Small intestine (tissue), 16 donors: ENCODE measurements around the gene FAU. TPM values are rescaled to one million over a fixed set of nuclear protein-coding genes. Genes with fewer than 3 reads are reported as not detected.

Experiments used
- DNase-seq, 2 donors: peaks; one replicate each; pipeline versions ENCODE4 v3.0.0 to v3.0.0-alpha.2; 2013
- FAIRE-seq: peaks from 2 replicates; lab custom pipeline; 2012; peaks lifted over from hg19 to GRCh38; lab: Jason Lieb, UNC
- H3K27ac ChIP-seq, 3 donors: one replicate each; pipeline ENCODE4 v1.5.1; 2013; ENCODE audit warnings: low read length in 2 of 3, mild to moderate bottlenecking in 2 of 3, control low read depth in 1 of 3, inconsistent platforms in 1 of 3, low read depth in 1 of 3, moderate library complexity in 1 of 3
- H3K27me3 ChIP-seq, 3 donors: one replicate each; pipeline ENCODE4 v1.6.1; 2013; ENCODE audit warnings: low read length in 3 of 3, inconsistent platforms in 1 of 3; ENCODE audit not compliant: control insufficient read depth in 3 of 3, insufficient read depth in 3 of 3
- H3K36me3 ChIP-seq, 3 donors: one replicate each; pipeline ENCODE4 v1.6.1; 2013; ENCODE audit warnings: low read length in 3 of 3, inconsistent platforms in 1 of 3, low read depth in 1 of 3, mild to moderate bottlenecking in 1 of 3, moderate library complexity in 1 of 3; ENCODE audit not compliant: control insufficient read depth in 3 of 3, insufficient read depth in 2 of 3
- H3K4me1 ChIP-seq, 3 donors: one replicate each; pipeline ENCODE4 v1.6.1; 2013; ENCODE audit warnings: low read length in 2 of 3, inconsistent platforms in 1 of 3, low read depth in 1 of 3, mild to moderate bottlenecking in 1 of 3, moderate library complexity in 1 of 3; ENCODE audit not compliant: control insufficient read depth in 3 of 3, insufficient read depth in 2 of 3
- H3K4me3 ChIP-seq, 3 donors: one replicate each; pipeline ENCODE4 v1.5.1; 2013; ENCODE audit warnings: low read length in 3 of 3, control low read depth in 1 of 3, inconsistent platforms in 1 of 3, low read depth in 1 of 3, mild to moderate bottlenecking in 1 of 3, moderate library complexity in 1 of 3
- H3K9me3 ChIP-seq, 2 donors: one replicate each; pipeline ENCODE4 v1.6.1; 2013; ENCODE audit warnings: low read depth in 1 of 2, low read length in 1 of 2; ENCODE audit not compliant: control insufficient read depth in 2 of 2, insufficient read depth in 1 of 2
- WGBS, 3 donors: extraction: QIAGEN DNeasy Blood & Tissue Kit; methylation state at CpG; one replicate each; pipeline ENCODE4 v1.1.7; 2013; 5-methylcytosine and 5-hydroxymethylcytosine counted together
- long read RNA-seq, 10 donors: transcript quantifications; one replicate each; lab custom pipeline, GENCODE V29; 2026
- polyA plus RNA-seq, 4 donors: library from polyadenylated mRNA; stranded (reverse) in 3 of 4; unstranded in 1 of 4; fragments of 200-250 nt in 3 of 4; fragments of 120-200 nt in 1 of 4; gene quantifications; one replicate each; pipeline versions ENCODE4 v1.2.1 to v1.2.3, GENCODE V29; 2013
- donor health status: healthy with polysubstance abuse.
- donor health status: control.
- donor health status: control.
- donor health status: Bipolar disorder and iron deficiency.
- donor health status: healthy.

FAU gene
- 1,000 to 10,000 TPM in 2 of 4 donors, 100 to 1,000 TPM in 2; 960 to 1,177 (median 1,066) TPM for polyA plus RNA-seq
- long read RNA-seq, donor 1, transcript FAU-208 (1 exons, 1,484 nt) = minor isoform, 39 of 1,852 reads
- long read RNA-seq, donor 1, transcript FAU-202 (3 exons, 533 nt) = minor isoform, 18 of 1,852 reads
- long read RNA-seq, donor 1, transcript FAU-207 (5 exons, 847 nt) = major isoform, 1,396 of 1,852 reads
- long read RNA-seq, donor 1, transcript FAU-209 (4 exons, 697 nt) = minor isoform, 93 of 1,852 reads
- long read RNA-seq, donor 1, partial matches to known transcripts = 169 of 1,852 reads
- long read RNA-seq, donor 1, other reads (novel, unspliced or antisense) = 136 of 1,852 reads
- long read RNA-seq, donor 2, transcript FAU-208 (1 exons, 1,484 nt) = minor isoform, 9 of 428 reads
- long read RNA-seq, donor 2, transcript FAU-209 (4 exons, 697 nt) = minor isoform, 22 of 428 reads
- long read RNA-seq, donor 2, transcript FAU-207 (5 exons, 847 nt) = major isoform, 322 of 428 reads
- long read RNA-seq, donor 2, partial matches to known transcripts = 41 of 428 reads
- long read RNA-seq, donor 2, other reads (novel, unspliced or antisense) = 30 of 428 reads
- long read RNA-seq, donor 3, transcript FAU-209 (4 exons, 697 nt) = minor isoform, 56 of 712 reads
- long read RNA-seq, donor 3, transcript FAU-208 (1 exons, 1,484 nt) = minor isoform, 32 of 712 reads
- long read RNA-seq, donor 3, transcript FAU-207 (5 exons, 847 nt) = major isoform, 499 of 712 reads
- long read RNA-seq, donor 3, transcript FAU-202 (3 exons, 533 nt) = minor isoform, 14 of 712 reads
- long read RNA-seq, donor 3, partial matches to known transcripts = 63 of 712 reads
- long read RNA-seq, donor 3, other reads (novel, unspliced or antisense) = 48 of 712 reads
- long read RNA-seq, donor 4, transcript FAU-209 (4 exons, 697 nt) = minor isoform, 5 of 21 reads
- long read RNA-seq, donor 4, transcript FAU-207 (5 exons, 847 nt) = major isoform, 13 of 21 reads
- long read RNA-seq, donor 4, partial matches to known transcripts = 0 of 21 reads
- long read RNA-seq, donor 4, other reads (novel, unspliced or antisense) = 0 of 21 reads
- long read RNA-seq, donor 5, transcript FAU-208 (1 exons, 1,484 nt) = minor isoform, 14 of 295 reads
- long read RNA-seq, donor 5, transcript FAU-209 (4 exons, 697 nt) = minor isoform, 34 of 295 reads
- long read RNA-seq, donor 5, transcript FAU-207 (5 exons, 847 nt) = major isoform, 193 of 295 reads
- long read RNA-seq, donor 5, partial matches to known transcripts = 42 of 295 reads
- long read RNA-seq, donor 5, other reads (novel, unspliced or antisense) = 10 of 295 reads
- long read RNA-seq, donor 6, transcript FAU-202 (3 exons, 533 nt) = minor isoform, 14 of 779 reads
- long read RNA-seq, donor 6, transcript FAU-207 (5 exons, 847 nt) = major isoform, 599 of 779 reads
- long read RNA-seq, donor 6, transcript FAU-209 (4 exons, 697 nt) = minor isoform, 44 of 779 reads
- long read RNA-seq, donor 6, transcript FAU-208 (1 exons, 1,484 nt) = minor isoform, 14 of 779 reads
- long read RNA-seq, donor 6, partial matches to known transcripts = 53 of 779 reads
- long read RNA-seq, donor 6, other reads (novel, unspliced or antisense) = 54 of 779 reads
- long read RNA-seq, donor 7 = 0 reads
- long read RNA-seq, donor 8, transcript FAU-207 (5 exons, 847 nt) = major isoform, 94 of 114 reads
- long read RNA-seq, donor 8, transcript FAU-209 (4 exons, 697 nt) = minor isoform, 10 of 114 reads
- long read RNA-seq, donor 8, partial matches to known transcripts = 0 of 114 reads
- long read RNA-seq, donor 8, other reads (novel, unspliced or antisense) = 5 of 114 reads
- long read RNA-seq, donor 9, transcript FAU-208 (1 exons, 1,484 nt) = minor isoform, 5 of 196 reads
- long read RNA-seq, donor 9, transcript FAU-209 (4 exons, 697 nt) = minor isoform, 14 of 196 reads
- long read RNA-seq, donor 9, transcript FAU-207 (5 exons, 847 nt) = major isoform, 156 of 196 reads
- long read RNA-seq, donor 9, partial matches to known transcripts = 6 of 196 reads
- long read RNA-seq, donor 9, other reads (novel, unspliced or antisense) = 13 of 196 reads
- long read RNA-seq, donor 10, transcript FAU-208 (1 exons, 1,484 nt) = minor isoform, 20 of 949 reads
- long read RNA-seq, donor 10, transcript FAU-209 (4 exons, 697 nt) = minor isoform, 35 of 949 reads
- long read RNA-seq, donor 10, transcript FAU-202 (3 exons, 533 nt) = minor isoform, 10 of 949 reads
- long read RNA-seq, donor 10, transcript FAU-207 (5 exons, 847 nt) = major isoform, 747 of 949 reads
- long read RNA-seq, donor 10, partial matches to known transcripts = 75 of 949 reads
- long read RNA-seq, donor 10, other reads (novel, unspliced or antisense) = 62 of 949 reads

GRCh38 chr11:65121865-65122696, at the start of gene FAU, which contains the start of gene MRPL49:
Gene FAU (minus strand): TSS chr11:65122134. CDS start chr11:65121813, 321 bp downstream.
Gene MRPL49 (plus strand): TSS chr11:65122321. CDS start chr11:65122347, 26 bp downstream.
- DNase-seq = peak; percentile 99
- Histone ChIP-seq H3K36me3 (peaks cover 6 to 56% (median 11%) of the 10 kb centered on the region in 3 donors), H3K4me1 (peaks cover 0 to 15% (median 3%) of the 10 kb centered on the region in 3 donors), H3K27ac (peak within 1 kb of the TSS; percentile 86 to 97 (median 88)), H3K27me3 (no peaks in the 10 kb centered on the region), H3K9me3 (no peaks in the 10 kb centered on the region), H3K4me3 (peak within 1 kb of the TSS; percentile 69 to 83 (median 73))
- 0% methylated on average over 52 to 64 of the region's 64 CpGs for WGBS, 3 donors
- no peak for FAIRE-seq

GRCh38 chr11:65170058-65170534, 48.2 kb upstream of the FAU start, which contains the start of gene SPDYC:
Gene SPDYC (plus strand): TSS chr11:65170233. CDS start chr11:65171358, 1,125 bp downstream.
- Histone ChIP-seq H3K9me3 (no peaks in the 10 kb centered on the region), H3K4me1 (peaks cover 0 to 6% (median 0%) of the 10 kb centered on the region in 3 donors), H3K27ac (peak within 1 kb of the TSS in 1 of 3 donors; percentile 58), H3K4me3 (no peak within 1 kb of the TSS), H3K27me3 (no peaks in the 10 kb centered on the region), H3K36me3 (no peaks in the 10 kb centered on the region)
- WGBS, 3 donors = 94 to 96% (median 95%) methylated on average over 18 to 21 of the region's 21 CpGs
- FAIRE-seq = no peak
- no peak for DNase-seq

GRCh38 chr11:65169164-65169641, 47.3 kb upstream of the FAU start:
- Histone ChIP-seq H3K27ac (peak overlapping the region in 1 of 3 donors; percentile 58), H3K4me3 (no peak overlapping the region), H3K27me3 (no peaks in the 10 kb centered on the region), H3K4me1 (peaks cover 0 to 6% (median 0%) of the 10 kb centered on the region in 3 donors), H3K36me3 (no peaks in the 10 kb centered on the region), H3K9me3 (no peaks in the 10 kb centered on the region)
- FAIRE-seq = no peak
- no peak for DNase-seq
- WGBS, 3 donors = 64 to 82% (median 77%) methylated on average over 11 of the region's 11 CpGs

- FAIRE-seq (no peak), DNase-seq (no peak)
- Histone ChIP-seq H3K4me3 (no peak overlapping the region), H3K9me3 (no peaks in the 10 kb centered on the region), H3K36me3 (no peaks in the 10 kb centered on the region), H3K27me3 (no peaks in the 10 kb centered on the region), H3K4me1 (peaks cover 0 to 6% (median 0%) of the 10 kb centered on the region in 3 donors), H3K27ac (no peak overlapping the region)
- WGBS, 3 donors = 86 to 90% (median 87%) methylated on average over 3 of the region's 3 CpGs
These were observed 45.7 kb upstream of the FAU start for GRCh38 chr11:65167656-65168055.

- 59 to 78% (median 68%) methylated on average over 3 of the region's 3 CpGs for WGBS, 3 donors
- Histone ChIP-seq H3K27ac (no peak overlapping the region), H3K4me3 (no peak overlapping the region)
These were observed 45.0 kb upstream of the FAU start for GRCh38 chr11:65166893-65167292.

More at GRCh38 chr11:65166893-65167292, 45.0 kb upstream of the FAU start:
- Histone ChIP-seq H3K4me1 (peaks cover 0 to 6% (median 0%) of the 10 kb centered on the region in 3 donors), H3K9me3 (no peaks in the 10 kb centered on the region), H3K27me3 (no peaks in the 10 kb centered on the region), H3K36me3 (no peaks in the 10 kb centered on the region)
- FAIRE-seq = no peak
- no peak for DNase-seq
